K562 (cell line): ENCODE data around the gene WDR64. TPM values are rescaled to one million over a fixed set of nuclear protein-coding genes. Genes with fewer than 3 reads are reported as not detected.

Source experiments
- ARID2 ChIP-seq: fragments of 450-650 bp; IDR thresholded peaks from 2 replicates; pipeline ENCODE4 v1.6.1; 2017; ENCODE audit warnings: antibody characterized with exemption, mild to moderate bottlenecking
- CHD4 ChIP-seq: fragments of 200-600 bp; sonication (generic); IDR thresholded peaks from 3 replicates; pipeline ENCODE4 v1.6.1; 2012; ENCODE audit warnings: low read depth, mild to moderate bottlenecking, mixed read lengths, low read length, inconsistent platforms; ENCODE audit not compliant: insufficient read depth, insufficient replicate concordance, poor library complexity, severe bottlenecking
- DACH1 ChIP-seq: fragments of 450-650 bp; IDR thresholded peaks from 2 replicates; pipeline ENCODE4 v1.6.1; 2018; ENCODE audit not compliant: partially characterized antibody
- MCM5 ChIP-seq: fragments of 450-650 bp; IDR thresholded peaks from 2 replicates; pipeline ENCODE4 v1.6.1; 2016; ENCODE audit warnings: low read depth
- NFE2 ChIP-seq: IDR thresholded peaks from 2 replicates; pipeline ENCODE4 v1.6.1; 2014; ENCODE audit warnings: antibody characterized with exemption, low read depth
- PYGO2 ChIP-seq: fragments of 450-650 bp; IDR thresholded peaks from 2 replicates; pipeline ENCODE4 v1.6.1; 2016; ENCODE audit warnings: mild to moderate bottlenecking, missing genetic modification characterization, moderate library complexity, missing compliant biosample characterization
- SPI1 ChIP-seq: IDR thresholded peaks from 2 replicates; pipeline ENCODE4 v1.6.1; 2011; ENCODE audit warnings: low read depth, low read length, control low read depth, borderline replicate concordance
- TRIM25 ChIP-seq: fragments of 450-650 bp; IDR thresholded peaks from 2 replicates; pipeline ENCODE4 v1.7.0; 2016; ENCODE audit warnings: borderline replicate concordance
- ZBTB11 ChIP-seq, 3 experiments: fragments of 200-800 bp in 1 of 3; fragments of 250-450 bp in 1 of 3; fragments of 450-650 bp in 1 of 3; sonication (Bioruptor Pico) in 1 of 3; sonication (Bioruptor generic) in 1 of 3; formaldehyde crosslinking in 1 of 3; IDR thresholded peaks; 2 replicates each; pipeline versions ENCODE4 v1.6.1 to v1.8.0; 2016 to 2022; ENCODE audit warnings: mild to moderate bottlenecking in 2 of 3, missing genetic modification characterization in 2 of 3, missing compliant biosample characterization in 1 of 3, moderate library complexity in 1 of 3
- ZFP1 ChIP-seq: fragments of 450-650 bp; formaldehyde crosslinking; IDR thresholded peaks from 2 replicates; pipeline ENCODE4 v1.4.0; 2020; ENCODE audit warnings: mild to moderate bottlenecking, mixed read lengths
- ZNF224 ChIP-seq: sonication (generic); formaldehyde crosslinking; IDR thresholded peaks from 2 replicates; pipeline ENCODE4 v1.8.0; 2022; ENCODE audit warnings: mild to moderate bottlenecking, missing genetic modification reagents
- ZNF23 ChIP-seq: fragments of 250-450 bp; sonication (Bioruptor Pico); IDR thresholded peaks from 2 replicates; pipeline ENCODE4 v1.4.0; 2020; ENCODE audit warnings: mild to moderate bottlenecking
- ZNF583 ChIP-seq: fragments of 250-450 bp; sonication (Bioruptor Pico); IDR thresholded peaks from 2 replicates; pipeline ENCODE4 v1.4.0; 2020
- polyA plus RNA-seq, 8 experiments: library from polyadenylated mRNA; depleted of rRNA in 4 of 8; stranded (reverse) in 5 of 8; unstranded in 3 of 8; fragments of >200 nt; fragmentation: Nextera tagmentation in 2 of 8; fragmentation: Illumina TruSeq in 1 of 8; extraction: Ambion mirVana in 2 of 8; extraction: Trizol in 1 of 8; gene quantifications; 2 replicates each; pipeline versions ENCODE4 v1.2.1 to v1.2.3, GENCODE V29; 2011 to 2014; ENCODE audit warnings: inconsistent platforms in 1 of 8, missing spikeins in 1 of 8
- total RNA-seq, 7 experiments: library from RNA; depleted of rRNA in 6 of 7; stranded (reverse); fragments of >200 nt in 6 of 7; fragmentation: Illumina TruSeq in 2 of 7; extraction: Trizol in 2 of 7; gene quantifications; 2 replicates each; pipeline versions ENCODE4 v1.2.1 to v1.2.3, GENCODE V29; 2011 to 2021; ENCODE audit warnings: low replicate concordance in 1 of 7

Gene WDR64
- total and polyA plus RNA-seq, 9 of the 15 experiments (the other 6 are each of a cell fraction or from before 2014, with no cell fraction given) = 0.06 to 0.29 (median 0.19) TPM; not detected in 5

- TF ChIP-seq TRIM25 (no peak), DACH1 (no peak), CHD4 (no peak), NFE2 (no peak), ARID2 (no peak), PYGO2 (tag) (no peak), SPI1 (no peak), MCM5 (no peak), ZBTB11 (CRISPR knock-in tag; IDR thresholded peaks at IDR 0.05) (no peak; a peak in 1 of 6 replicates), ZFP1 (CRISPR knock-in tag) (no peak), ZNF23 (no peak), ZNF224 (CRISPR knock-in tag) (no peak), ZNF583 (CRISPR knock-in tag) (no peak)
These were observed 41.8 kb upstream of the WDR64 start (continued) for GRCh38 chr1:241610056-241610815.
